AG04450 (cell line): ENCODE measurements around the gene HNRNPC. TPM values are rescaled to one million over a fixed set of nuclear protein-coding genes. Genes with fewer than 3 reads are reported as not detected.
"Not testable (repeated sequence)": the region's sequence is repeated elsewhere in the genome, so short reads cannot be mapped to it uniquely, and the experiment has no call there.

Source experiments
- CTCF ChIA-PET: fragments of 300-600, 350-600 bp; formaldehyde crosslinking; extraction: SDS; loops from one replicate; lab custom pipeline; 2022; ENCODE audit warnings: antibody characterized with exemption, inconsistent platforms; lab: Charles Lee
- POLR2A ChIA-PET: fragments of 350-600 bp; formaldehyde crosslinking; extraction: SDS; loops from one replicate; lab custom pipeline; 2021; ENCODE audit warnings: antibody characterized with exemption, inconsistent platforms; lab: Yijun Ruan, JAX
- DNase-seq: peaks from one replicate; pipeline ENCODE4 v3.0.0-alpha.2; 2011; ENCODE audit warnings: low read depth, low spot score
- H3K27ac ChIP-seq: one replicate; pipeline ENCODE4 v1.5.1; 2012; ENCODE audit warnings: low read depth, low read length, control low read depth
- H3K27me3 ChIP-seq: one replicate; pipeline ENCODE4 v1.6.0; 2012; ENCODE audit warnings: low read length; ENCODE audit not compliant: control insufficient read depth, insufficient read depth
- H3K4me3 ChIP-seq: 2 replicates; pipeline ENCODE4 v1.5.1; 2011; ENCODE audit warnings: mild to moderate bottlenecking, low read depth, low read length, control low read depth
- H3K9me3 ChIP-seq: 2 replicates; pipeline ENCODE4 v1.5.1; 2012; ENCODE audit warnings: low read length; ENCODE audit not compliant: control insufficient read depth, insufficient read depth
- CTCF ChIP-seq: IDR thresholded peaks from 2 replicates; pipeline ENCODE4 v1.5.1; 2011; ENCODE audit warnings: low read depth, low read length, control low read depth, inconsistent platforms
- polyA plus RNA-seq: library from polyadenylated mRNA; depleted of rRNA; stranded (reverse); fragments of >200 nt; gene quantifications from 2 replicates; pipeline ENCODE4 v1.2.3, GENCODE V29; 2011

Gene HNRNPC
- polyA plus RNA-seq, 1 experiment = 828 TPM

- no peak for TF ChIP-seq CTCF
- Histone ChIP-seq H3K27ac (no peak overlapping the region), H3K9me3 (no peaks in the 10 kb centered on the region), H3K27me3 (no peaks in the 10 kb centered on the region), H3K4me3 (no peak overlapping the region)
- POLR2A ChIA-PET = no interaction called here
- no peak for DNase-seq
- CTCF ChIA-PET = interaction anchor here (0.7 kb wide), 1 partner anchor 18 kb away, joined by 4 read pairs; no protein-coding TSS in a partner anchor
Observed at GRCh38 chr14:21215130-21215878, 53.9 kb downstream of the HNRNPC start.

- Histone ChIP-seq H3K9me3 (no peaks in the 10 kb centered on the region), H3K27me3 (no peaks in the 10 kb centered on the region), H3K4me3 (no peak overlapping the region), H3K27ac (no peak overlapping the region)
- no peak for DNase-seq
- POLR2A ChIA-PET = no interaction called here
- no peak for TF ChIP-seq CTCF
- CTCF ChIA-PET = no interaction called here
Observed at GRCh38 chr14:21213652-21214051, 55.6 kb downstream of the HNRNPC start.

GRCh38 chr14:21212824-21213223 is 56.4 kb downstream of the HNRNPC start:
- POLR2A ChIA-PET = interaction anchor here (0.7 kb wide), 1 partner anchor 9 kb away, joined by 5 read pairs; no protein-coding TSS in a partner anchor
- H3K27ac ChIP-seq, CTCF ChIA-PET, DNase-seq, H3K9me3 ChIP-seq, H3K4me3 ChIP-seq, H3K27me3 ChIP-seq: not testable (repeated sequence)

GRCh38 chr14:21211509-21211908 is 57.7 kb downstream of the HNRNPC start:
- no peak for TF ChIP-seq CTCF
- Histone ChIP-seq H3K27me3 (no peaks in the 10 kb centered on the region), H3K9me3 (no peaks in the 10 kb centered on the region), H3K4me3 (no peak overlapping the region), H3K27ac (no peak overlapping the region)
- no peak for DNase-seq
- POLR2A ChIA-PET = interaction anchor here (0.7 kb wide), 1 partner anchor 11 kb away, joined by 4 read pairs; no protein-coding TSS in a partner anchor
- CTCF ChIA-PET = no interaction called here

- H3K27me3 ChIP-seq = no peaks in the 10 kb centered on the region
- H3K9me3 ChIP-seq = no peaks in the 10 kb centered on the region
- CTCF ChIA-PET = interaction anchor here (1.1 kb wide), 1 partner anchor 117 kb away, joined by 3 read pairs; no protein-coding TSS in a partner anchor
- TF ChIP-seq CTCF = no peak
- no peak overlapping the region for H3K27ac ChIP-seq
- H3K4me3 ChIP-seq = no peak overlapping the region
- POLR2A ChIA-PET = no interaction called here
- DNase-seq = no peak
Observed at GRCh38 chr14:21210023-21210422, 59.2 kb downstream of the HNRNPC start.
